SK-N-SH (cell line): ENCODE measurements around the gene TEX13C. TPM values are rescaled to one million over a fixed set of nuclear protein-coding genes. Genes with fewer than 3 reads are reported as not detected.

Experiments
- CTCF ChIA-PET: fragments of 300-600, 350-600 bp; formaldehyde crosslinking; extraction: SDS; loops from one replicate; lab custom pipeline; 2021; lab: Yijun Ruan, JAX
- POLR2A ChIA-PET: fragments of 350-600 bp; sonication (Branson Sonifier 250); formaldehyde crosslinking; extraction: SDS; loops from one replicate; lab custom pipeline; 2020; ENCODE audit warnings: antibody characterized with exemption, inconsistent platforms; lab: Yijun Ruan, JAX
- DNase-seq: peaks from one replicate; pipeline ENCODE4 v3.0.0; 2012
- H2AFZ ChIP-seq: fragments of 200-600 bp; sonication (generic); 2 replicates; pipeline ENCODE4 v1.8.1; 2016; ENCODE audit warnings: antibody characterized with exemption, mild to moderate bottlenecking, low read depth
- H3F3A ChIP-seq: fragments of 200-600 bp; sonication (generic); replicated peaks from 2 replicates; pipeline ENCODE3; 2016; ENCODE audit warnings: antibody characterized with exemption, mild to moderate bottlenecking; ENCODE audit not compliant: insufficient read depth
- H3K27ac ChIP-seq, 2 experiments: fragments of 200-500 bp in 1 of 2; fragments of 200-600 bp in 1 of 2; sonication (Bioruptor generic) in 1 of 2; sonication (generic), shearing (Covaris generic) in 1 of 2; 2 replicates each; pipeline versions ENCODE4 v1.5.1 to v1.6.1; 2014 to 2016; ENCODE audit warnings: low read depth in 2 of 2, inconsistent platforms in 1 of 2, low read length in 1 of 2, mild to moderate bottlenecking in 1 of 2, mixed read lengths in 1 of 2
- H3K27me3 ChIP-seq: fragments of 200-600 bp; sonication (generic), shearing (Covaris generic); 2 replicates; pipeline ENCODE4 v1.6.1; 2016; ENCODE audit warnings: mixed run types; ENCODE audit not compliant: insufficient read depth
- H3K36me3 ChIP-seq, 2 experiments: fragments of 200-500 bp in 1 of 2; fragments of 200-600 bp in 1 of 2; sonication (Bioruptor generic) in 1 of 2; sonication (generic) in 1 of 2; replicated peaks in 1 of 2; 2 replicates each; pipeline versions ENCODE3 to v1.5.1; 2014 to 2016; ENCODE audit warnings: low read length in 1 of 2, mild to moderate bottlenecking in 1 of 2; ENCODE audit not compliant: insufficient read depth in 2 of 2, control insufficient read depth in 1 of 2
- H3K4me1 ChIP-seq, 2 experiments: fragments of 200-500 bp in 1 of 2; fragments of 200-600 bp in 1 of 2; sonication (Bioruptor generic) in 1 of 2; sonication (generic), shearing (Covaris generic) in 1 of 2; 2 replicates each; pipeline versions ENCODE4 v1.5.1 to v1.6.1; 2014 to 2016; ENCODE audit warnings: low read depth in 1 of 2, low read length in 1 of 2, mixed run types in 1 of 2; ENCODE audit not compliant: insufficient read depth in 2 of 2, control insufficient read depth in 1 of 2
- H3K4me2 ChIP-seq: fragments of 200-600 bp; sonication (generic), shearing (Covaris generic); 2 replicates; pipeline ENCODE4 v1.6.1; 2017; ENCODE audit warnings: mixed run types
- H3K4me3 ChIP-seq, 2 experiments: fragments of 200-500 bp in 1 of 2; fragments of 200-600 bp in 1 of 2; sonication (Bioruptor generic) in 1 of 2; sonication (generic), shearing (Covaris generic) in 1 of 2; 2 replicates each; pipeline versions ENCODE4 v1.5.1 to v1.8.1; 2014 to 2016; ENCODE audit warnings: low read depth in 2 of 2, inconsistent platforms in 1 of 2, low read length in 1 of 2, mild to moderate bottlenecking in 1 of 2, mixed read lengths in 1 of 2, moderate library complexity in 1 of 2
- H3K79me2 ChIP-seq: fragments of 200-600 bp; sonication (generic); 2 replicates; pipeline ENCODE4 v1.8.1; 2017; ENCODE audit warnings: mild to moderate bottlenecking; ENCODE audit not compliant: insufficient read depth
- H3K9ac ChIP-seq: fragments of 200-600 bp; sonication (generic); 2 replicates; pipeline ENCODE4 v1.6.1; 2017; ENCODE audit warnings: mixed run types
- H3K9me2 ChIP-seq: fragments of 200-600 bp; sonication (generic); 2 replicates; pipeline ENCODE4 v1.6.1; 2017; ENCODE audit warnings: mixed run types
- H3K9me3 ChIP-seq: fragments of 200-600 bp; sonication (generic); 2 replicates; pipeline ENCODE4 v1.6.1; 2017; ENCODE audit warnings: mixed run types, mild to moderate bottlenecking, moderate library complexity
- H4K20me1 ChIP-seq: fragments of 200-600 bp; sonication (generic); 2 replicates; pipeline ENCODE4 v1.6.1; 2017; ENCODE audit warnings: mild to moderate bottlenecking, mixed run types; ENCODE audit not compliant: insufficient read depth
- CTCF ChIP-seq: fragments of 200-600 bp; sonication (generic); IDR thresholded peaks from 2 replicates; pipeline ENCODE4 v1.6.1; 2017; ENCODE audit warnings: antibody characterized with exemption, mild to moderate bottlenecking, moderate library complexity
- ELF1 ChIP-seq: IDR thresholded peaks from 2 replicates; pipeline ENCODE4 v1.4.0; 2012
- FOSL2 ChIP-seq: IDR thresholded peaks from 2 replicates; pipeline ENCODE4 v1.4.0; 2012; ENCODE audit warnings: low read depth, mild to moderate bottlenecking, moderate library complexity, borderline replicate concordance
- FOXJ3 ChIP-seq: sonication (generic); formaldehyde crosslinking; IDR thresholded peaks from 2 replicates; pipeline ENCODE4 v1.5.1; 2020; ENCODE audit warnings: mild to moderate bottlenecking, missing genetic modification reagents
- FOXM1 ChIP-seq: IDR thresholded peaks from 2 replicates; pipeline ENCODE4 v1.4.0; 2012; ENCODE audit warnings: low read depth, mild to moderate bottlenecking
- GABPA ChIP-seq: IDR thresholded peaks from 2 replicates; pipeline ENCODE4 v1.4.0; 2012; ENCODE audit warnings: low read depth, mild to moderate bottlenecking
- IRF3 ChIP-seq: fragments of 150-350 bp; IDR thresholded peaks from 2 replicates; pipeline ENCODE4 v1.6.1; 2016; ENCODE audit warnings: mild to moderate bottlenecking, low read depth, low read length
- MEF2A ChIP-seq: IDR thresholded peaks from 2 replicates; pipeline ENCODE4 v1.4.0; 2012; ENCODE audit warnings: low read depth, borderline replicate concordance
- MXI1 ChIP-seq: IDR thresholded peaks from 2 replicates; pipeline ENCODE4 v1.6.1; 2012; ENCODE audit warnings: mild to moderate bottlenecking, low read depth, low read length, improper control_type of control experiment
- NRF1 ChIP-seq: IDR thresholded peaks from 2 replicates; pipeline ENCODE4 v1.6.1; 2012; ENCODE audit warnings: low read depth, mild to moderate bottlenecking, low read length
- POLR2AphosphoS5 ChIP-seq: IDR thresholded peaks from 2 replicates; pipeline ENCODE4 v1.6.1; 2012; ENCODE audit warnings: low read depth, low read length
- RAD21 ChIP-seq: IDR thresholded peaks from 2 replicates; pipeline ENCODE4 v1.6.1; 2012; ENCODE audit warnings: mild to moderate bottlenecking, low read length
- REST ChIP-seq: IDR thresholded peaks from 2 replicates; pipeline ENCODE4 v1.6.1; 2012; ENCODE audit warnings: mild to moderate bottlenecking, low read depth, low read length, moderate library complexity
- RFX5 ChIP-seq: IDR thresholded peaks from 2 replicates; pipeline ENCODE4 v1.6.1; 2012; ENCODE audit warnings: mild to moderate bottlenecking, improper control_type of control experiment, low read length
- SIN3A ChIP-seq: IDR thresholded peaks from 2 replicates; pipeline ENCODE4 v1.6.1; 2012; ENCODE audit warnings: low read depth, mild to moderate bottlenecking, low read length, moderate library complexity, borderline replicate concordance
- SMC3 ChIP-seq: IDR thresholded peaks from 2 replicates; pipeline ENCODE4 v1.6.1; 2012; ENCODE audit warnings: low read depth, low read length, improper control_type of control experiment
- TAF1 ChIP-seq: IDR thresholded peaks from 2 replicates; pipeline ENCODE4 v1.6.1; 2012; ENCODE audit warnings: low read depth, mild to moderate bottlenecking, low read length, moderate library complexity, borderline replicate concordance
- TCF12 ChIP-seq: IDR thresholded peaks from 2 replicates; pipeline ENCODE4 v1.4.0; 2012
- USF2 ChIP-seq: fragments of 150-350 bp; IDR thresholded peaks from 2 replicates; pipeline ENCODE4 v1.6.1; 2017; ENCODE audit warnings: antibody characterized with exemption, low read length, low read depth, borderline replicate concordance
- WGBS: methylation state at CpG from one replicate; pipeline ENCODE4 v1.1.6; 2017; ENCODE audit warnings: low lambda C conversion rate; 5-methylcytosine and 5-hydroxymethylcytosine counted together
- polyA plus RNA-seq, 3 experiments: library from polyadenylated mRNA; depleted of rRNA; stranded (reverse); fragments of >200 nt; gene quantifications; 2 replicates each; pipeline ENCODE4 v1.2.3, GENCODE V29; 2012

TEX13C gene
- polyA plus RNA-seq, 1 of the 3 experiments (the other 2 are of a cell fraction): 0.16 TPM

GRCh38 chrX:125291124-125291523, 28.5 kb upstream of the TEX13C start (continued):
- TF ChIP-seq REST (no peak), SMC3 (no peak), GABPA (no peak), TAF1 (no peak)

GRCh38 chrX:125293850-125294780, 25.6 kb upstream of the TEX13C start:
- 0% methylated on average over 1 of the region's 1 CpG for WGBS
- CTCF ChIA-PET: interaction anchor here (0.9 kb wide), 1 partner anchor 9 kb away, joined by 3 read pairs; no protein-coding TSS in a partner anchor
- Histone ChIP-seq H3F3A (no peaks in the 10 kb centered on the region), H2AFZ (no peak overlapping the region), H3K79me2 (no peaks in the 10 kb centered on the region), H4K20me1 (no peaks in the 10 kb centered on the region), H3K4me1 (no peaks in the 10 kb centered on the region), H3K9me2 (no peaks in the 10 kb centered on the region), H3K27me3 (no peaks in the 10 kb centered on the region), H3K4me3 (no peak overlapping the region), H3K4me2 (no peak overlapping the region), H3K27ac (no peak overlapping the region), H3K9ac (no peak overlapping the region), H3K36me3 (no peaks in the 10 kb centered on the region), H3K9me3 (no peaks in the 10 kb centered on the region)
- no peak for DNase-seq
- POLR2A ChIA-PET: no interaction called here
- TF ChIP-seq CTCF (no peak), SMC3 (no peak), FOXJ3 (CRISPR knock-in tag) (no peak), NRF1 (no peak), IRF3 (no peak), TCF12 (no peak), MEF2A (no peak), SIN3A (no peak), USF2 (no peak), RFX5 (no peak), MXI1 (no peak), ELF1 (no peak), FOXM1 (no peak), REST (no peak), FOSL2 (no peak), POLR2AphosphoS5 (no peak), TAF1 (no peak), RAD21 (no peak)
